GM21529 (cell line): ENCODE data around the gene CADPS2.
A peak's percentile ranks its signal among the peaks of the same experiment; 100 is the strongest.

Experiments used
- ATAC-seq: cut with Tn5 transposase; IDR thresholded peaks from one replicate; pipeline ENCODE4 v1.9.1; 2021; ENCODE audit not compliant: unreplicated experiment

The CADPS2 gene

DNA sequence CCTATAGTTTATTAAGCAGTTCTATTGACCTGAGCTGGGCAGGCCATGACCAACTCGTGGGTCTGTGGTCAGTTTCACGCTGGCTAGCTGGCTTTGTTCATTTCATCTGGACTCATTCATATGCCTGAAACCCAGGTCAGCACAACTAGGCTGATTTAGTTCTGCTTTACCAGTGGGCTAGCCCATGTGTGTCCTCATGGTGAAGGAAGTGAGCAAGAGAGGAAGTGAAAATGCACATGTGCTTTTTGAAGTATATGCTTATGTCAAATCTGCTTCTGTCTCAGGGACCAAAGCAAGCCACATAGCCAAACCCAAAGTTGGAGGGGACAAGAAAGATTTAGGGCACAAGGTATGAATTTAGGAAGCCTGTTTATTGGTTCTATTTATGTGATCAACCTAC, 341.8 kb downstream of the CADPS2 start:
- peak; percentile 97 for ATAC-seq

- no peak for ATAC-seq
Observed at GRCh38 chr7:122543891-122544290, 342.4 kb downstream of the CADPS2 start.

DNA sequence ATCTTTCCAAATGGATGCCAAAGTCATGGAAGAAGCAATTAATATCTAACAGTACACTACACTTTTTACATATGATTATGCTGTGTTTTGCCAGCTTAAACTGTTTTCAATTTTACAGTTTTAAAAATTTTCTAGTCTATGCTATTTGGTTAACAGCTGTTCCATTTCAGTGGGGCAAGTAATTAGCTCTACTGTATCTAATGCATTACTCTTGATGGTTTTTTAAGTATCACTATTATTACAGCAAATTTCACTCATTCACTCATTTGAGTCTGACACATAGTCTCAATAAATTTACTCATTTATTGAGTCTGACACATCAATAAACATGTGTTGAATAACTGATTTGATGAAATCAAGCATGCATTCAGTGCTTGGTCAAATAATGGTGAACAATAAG, 343.1 kb downstream of the CADPS2 start:
- no peak for ATAC-seq

DNA sequence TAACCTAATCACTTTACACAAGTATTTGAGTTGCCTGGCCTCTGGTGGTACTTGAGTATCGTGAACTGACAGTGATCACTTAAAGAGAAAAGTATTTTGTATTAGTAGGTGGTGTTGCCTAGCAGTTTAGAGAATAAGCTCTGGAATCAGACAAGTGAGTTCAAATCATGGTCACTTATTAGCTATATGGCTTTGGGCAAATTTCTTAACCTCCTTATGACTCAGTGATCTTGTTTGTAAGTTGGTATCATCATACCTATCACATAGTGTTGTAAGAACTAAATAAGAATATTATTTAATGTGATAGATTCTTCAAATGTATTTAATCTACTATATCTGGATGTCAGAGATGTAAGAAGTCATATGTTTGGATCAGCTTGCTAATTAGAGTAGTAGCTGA, 351.2 kb downstream of the CADPS2 start:
- ATAC-seq: no peak

- no peak for ATAC-seq
Observed at GRCh38 chr7:122532406-122533269, 353.6 kb downstream of the CADPS2 start.

DNA sequence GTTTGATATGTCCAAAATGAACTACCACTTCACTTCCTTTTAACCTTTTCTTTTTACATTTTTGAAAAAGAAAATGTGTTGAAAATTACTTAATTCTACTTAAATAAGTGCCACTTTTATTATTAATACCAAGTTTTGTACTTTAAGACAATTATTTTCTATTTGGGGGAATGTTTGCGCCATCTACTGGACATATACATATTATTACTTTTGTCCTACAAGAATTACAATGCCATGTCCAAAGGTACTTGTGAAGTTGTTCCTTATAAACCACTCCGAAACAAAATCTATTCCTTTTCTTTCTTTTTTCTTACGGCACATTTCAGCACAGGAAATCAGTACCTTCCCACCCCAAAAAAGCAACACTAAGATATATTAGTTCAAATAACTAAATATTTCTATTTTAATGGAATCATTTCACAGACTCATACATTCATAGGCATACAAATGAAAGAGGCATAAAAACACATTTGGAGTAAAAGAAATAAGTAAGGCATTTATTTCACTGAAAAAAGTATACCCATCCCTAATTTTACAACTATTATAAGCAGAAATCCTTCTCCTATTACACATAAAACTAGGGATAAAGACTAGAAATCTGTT, 357.3 kb downstream of the CADPS2 start:
- ATAC-seq: no peak

DNA sequence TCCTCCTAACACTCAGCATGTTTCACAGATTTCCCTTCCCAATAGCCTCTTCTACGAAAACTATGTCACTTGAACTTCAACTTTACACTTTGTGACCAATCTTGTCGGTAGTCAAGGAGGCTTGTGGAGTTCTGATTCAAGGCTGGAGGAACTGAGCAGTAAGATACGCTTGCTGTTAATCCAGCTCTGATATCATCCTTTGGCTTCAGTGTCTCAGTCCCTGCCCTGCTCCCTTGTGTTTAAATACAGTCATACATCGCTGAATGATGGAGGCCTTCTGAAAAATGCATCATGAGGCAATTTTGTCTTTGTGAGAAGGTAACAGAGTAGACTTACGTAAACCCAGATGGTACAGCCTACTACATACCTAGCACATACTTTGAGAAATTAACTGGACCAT, 360.9 kb downstream of the CADPS2 start:
- no peak for ATAC-seq

- ATAC-seq: no peak
Observed at GRCh38 chr7:122521767-122522166, 364.5 kb downstream of the CADPS2 start.

DNA sequence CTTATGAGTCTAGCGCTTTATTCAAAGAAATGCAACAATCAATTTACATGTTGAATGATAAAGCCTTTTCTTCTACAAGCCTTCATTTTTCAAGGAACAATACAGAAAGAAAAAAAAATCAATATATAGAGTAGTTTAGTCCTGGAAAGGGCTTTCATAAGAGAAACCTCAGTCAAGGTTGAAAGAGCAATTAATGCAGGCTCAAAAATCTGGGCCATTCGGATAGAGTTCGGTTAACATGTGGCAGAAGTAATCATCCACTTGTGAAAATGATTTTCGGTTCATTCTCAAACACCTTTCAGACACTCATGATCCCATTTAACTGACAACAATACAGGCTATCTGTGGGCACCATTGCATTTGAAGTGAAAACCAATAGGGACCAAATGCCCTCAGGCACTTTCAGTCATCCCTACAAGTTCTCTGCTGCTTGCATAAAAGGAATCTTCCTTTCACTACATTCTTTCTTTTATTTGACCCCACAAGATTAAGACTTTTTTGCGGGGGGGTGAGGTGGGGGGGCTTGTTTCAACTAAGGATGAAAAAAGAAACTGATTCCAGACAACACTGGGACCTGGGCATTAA, 365.2 kb downstream of the CADPS2 start:
- ATAC-seq: no peak

- ATAC-seq: peak; percentile 51
Observed at GRCh38 chr7:122518488-122518887, 367.8 kb downstream of the CADPS2 start.

GRCh38 chr7:122517576-122517975, 368.7 kb downstream of the CADPS2 start:
- ATAC-seq: no peak

DNA sequence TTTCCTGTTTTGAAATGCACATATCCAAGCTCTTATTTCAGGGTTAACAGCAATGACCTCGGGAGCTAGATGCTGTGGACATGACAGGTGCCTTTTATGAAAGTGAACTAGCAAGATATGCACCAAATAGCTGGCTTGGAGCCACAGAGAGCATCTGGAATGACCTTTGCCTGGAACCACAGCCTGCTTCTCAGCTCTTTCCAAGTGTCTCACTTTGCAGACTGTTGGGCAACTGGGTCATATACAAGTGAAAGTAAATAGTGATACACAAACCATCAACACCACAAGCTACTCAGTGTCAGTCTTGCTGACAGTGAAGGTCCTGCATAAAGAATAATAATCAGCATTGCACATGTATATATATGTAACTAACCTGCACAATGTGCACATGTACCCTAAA, 370.9 kb downstream of the CADPS2 start:
- no peak for ATAC-seq

- ATAC-seq: no peak
Observed at GRCh38 chr7:122511268-122511667, 375.0 kb downstream of the CADPS2 start.

- ATAC-seq: no peak
Observed at GRCh38 chr7:122507591-122507990, 378.7 kb downstream of the CADPS2 start.

DNA sequence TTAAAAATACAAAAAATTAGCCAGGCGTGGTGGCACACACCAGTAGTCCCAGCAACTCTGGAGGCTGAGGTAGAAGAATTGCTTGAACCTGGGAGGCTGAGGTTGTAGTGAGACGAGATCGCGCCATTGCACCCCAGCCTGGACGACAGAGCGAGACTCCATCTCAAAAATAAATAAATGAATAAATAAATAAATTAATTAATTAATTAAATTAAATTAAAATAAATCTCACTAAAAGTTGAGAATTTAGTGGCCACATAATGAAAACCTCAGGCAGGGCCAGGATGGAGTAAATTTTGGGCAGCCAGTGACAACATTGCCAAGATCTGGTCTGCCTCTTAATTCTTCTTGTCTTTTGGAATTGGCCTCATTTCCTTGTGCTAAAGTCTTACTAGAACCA, 394.3 kb downstream of the CADPS2 start:
- no peak for ATAC-seq

GRCh38 chr7:122488241-122488640, 398.0 kb downstream of the CADPS2 start:
- no peak for ATAC-seq

GRCh38 chr7:122487131-122487530, 399.1 kb downstream of the CADPS2 start:
- ATAC-seq: no peak

DNA sequence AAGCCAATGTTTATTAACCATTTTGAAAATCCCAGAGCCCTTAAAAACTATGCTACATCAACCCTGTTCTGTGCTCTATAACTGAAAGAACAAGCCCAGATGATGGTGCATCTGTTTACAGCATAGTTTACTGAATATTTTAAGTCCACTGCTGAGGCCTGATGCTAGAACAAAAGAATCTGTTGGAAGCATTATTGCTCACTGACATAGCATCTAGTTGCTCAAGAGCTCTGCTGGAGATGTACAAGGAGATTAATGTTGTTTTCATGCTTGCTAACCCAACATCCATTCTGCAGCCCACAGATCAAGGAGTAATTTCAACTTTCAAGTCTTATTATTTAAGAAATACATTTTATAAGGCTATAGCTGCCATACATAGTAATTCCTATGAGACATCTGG, 400.4 kb downstream of the CADPS2 start:
- no peak for ATAC-seq

DNA sequence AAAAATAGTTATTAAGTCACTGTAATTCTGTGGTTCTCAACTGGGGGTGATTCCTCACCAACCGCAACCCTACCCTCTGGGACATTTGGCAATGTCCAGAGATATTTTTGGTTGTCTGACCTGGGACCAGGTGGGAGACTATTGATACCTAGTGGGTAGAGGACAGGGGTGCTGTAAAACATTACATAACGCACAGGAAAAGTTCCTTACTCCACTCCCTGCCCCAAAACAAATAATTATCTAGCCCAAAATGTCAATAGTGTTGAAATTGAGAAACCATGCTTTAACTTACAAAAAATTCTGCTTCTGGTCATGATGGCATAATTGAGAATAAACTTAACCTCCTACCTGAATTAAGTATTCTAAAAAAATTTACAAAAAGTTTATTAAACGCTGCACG, 404.0 kb downstream of the CADPS2 start:
- no peak for ATAC-seq

DNA sequence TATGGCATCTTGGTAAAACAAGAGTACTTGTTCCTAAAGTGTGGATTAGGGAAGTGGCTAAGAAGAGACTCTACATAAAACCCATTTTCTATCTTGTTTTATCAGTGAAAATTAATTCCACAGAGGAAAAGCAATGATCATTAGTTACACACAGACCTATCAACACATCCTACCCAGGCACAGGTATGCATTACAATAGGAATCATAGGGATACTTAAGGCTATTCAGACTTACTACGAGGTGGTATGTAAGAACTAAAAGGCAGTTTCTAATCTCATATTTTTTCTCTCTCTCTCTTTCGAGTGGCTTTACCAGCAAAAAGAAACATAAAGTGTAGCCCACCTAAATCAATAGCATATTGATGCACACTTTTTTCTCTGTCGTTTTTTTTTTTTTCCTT, 415.4 kb downstream of the CADPS2 start:
- ATAC-seq: no peak

DNA sequence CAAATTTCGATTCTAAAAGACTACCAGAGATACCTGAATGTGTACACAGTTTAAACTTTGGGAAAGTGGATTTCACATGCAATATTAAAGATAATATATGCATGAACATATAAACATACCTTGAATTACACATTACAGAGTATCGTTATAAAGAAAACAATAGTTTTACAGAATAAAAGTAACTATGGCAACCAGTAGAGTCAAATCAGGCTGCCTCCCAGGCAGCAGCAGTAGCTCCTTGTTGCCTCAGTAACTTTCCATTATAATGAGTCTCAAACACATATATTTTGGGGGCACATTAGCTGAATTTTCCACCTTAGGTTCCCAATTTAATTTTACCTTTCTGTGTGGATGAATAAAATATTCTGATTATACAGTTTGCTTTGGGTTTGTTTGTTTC, 417.3 kb downstream of the CADPS2 start:
- no peak for ATAC-seq
